ENCODE results near the gene GOLGA1.

DNA sequence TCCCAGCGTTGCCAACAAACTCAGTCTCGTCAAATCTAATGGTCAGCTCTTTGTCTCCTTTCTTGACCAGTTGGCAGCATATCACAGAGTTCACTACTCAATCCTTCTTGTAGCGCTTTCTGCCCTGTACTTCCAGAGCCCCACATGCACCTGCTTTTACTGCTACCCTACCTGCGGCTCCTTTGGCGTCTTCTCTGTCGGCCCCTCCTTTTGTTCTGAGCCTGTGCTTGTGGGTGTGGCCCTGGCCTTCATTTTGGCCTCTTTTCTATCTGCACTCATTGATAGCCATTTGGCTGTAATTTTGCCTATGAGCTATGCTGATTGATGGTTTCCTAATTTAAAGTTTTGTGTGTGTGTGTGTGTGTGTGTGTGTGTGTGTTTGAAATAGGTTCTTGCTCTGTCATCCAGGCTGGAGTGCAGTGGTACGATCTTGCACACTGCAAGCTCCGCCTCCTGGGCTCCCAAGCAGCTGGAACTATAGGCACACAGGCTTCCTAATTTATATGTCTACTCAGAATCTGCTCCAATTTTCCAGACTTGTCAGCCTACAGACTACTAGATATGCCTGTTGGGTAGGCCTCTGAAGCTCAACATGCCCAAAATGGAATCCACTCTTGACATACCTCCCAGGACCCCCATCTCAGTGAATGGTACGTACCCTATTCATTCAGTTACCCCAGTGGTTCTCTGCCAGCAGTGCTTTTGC, 46.7 kb downstream of the GOLGA1 start:
- TF ChIP-seq, protein P1, sequence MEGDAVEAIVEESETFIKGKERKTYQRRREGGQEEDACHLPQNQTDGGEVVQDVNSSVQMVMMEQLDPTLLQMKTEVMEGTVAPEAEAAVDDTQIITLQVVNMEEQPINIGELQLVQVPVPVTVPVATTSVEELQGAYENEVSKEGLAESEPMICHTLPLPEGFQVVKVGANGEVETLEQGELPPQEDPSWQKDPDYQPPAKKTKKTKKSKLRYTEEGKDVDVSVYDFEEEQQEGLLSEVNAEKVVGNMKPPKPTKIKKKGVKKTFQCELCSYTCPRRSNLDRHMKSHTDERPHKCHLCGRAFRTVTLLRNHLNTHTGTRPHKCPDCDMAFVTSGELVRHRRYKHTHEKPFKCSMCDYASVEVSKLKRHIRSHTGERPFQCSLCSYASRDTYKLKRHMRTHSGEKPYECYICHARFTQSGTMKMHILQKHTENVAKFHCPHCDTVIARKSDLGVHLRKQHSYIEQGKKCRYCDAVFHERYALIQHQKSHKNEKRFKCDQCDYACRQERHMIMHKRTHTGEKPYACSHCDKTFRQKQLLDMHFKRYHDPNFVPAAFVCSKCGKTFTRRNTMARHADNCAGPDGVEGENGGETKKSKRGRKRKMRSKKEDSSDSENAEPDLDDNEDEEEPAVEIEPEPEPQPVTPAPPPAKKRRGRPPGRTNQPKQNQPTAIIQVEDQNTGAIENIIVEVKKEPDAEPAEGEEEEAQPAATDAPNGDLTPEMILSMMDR (conservative IDR thresholded peaks at IDR 0.05 in 1 of 2, IDR thresholded peaks at IDR 0.05 in 1 of 2; ENCODE audit: extremely low read depth in 1 of 2, insufficient read depth in 1 of 2, low read depth in 1 of 2, low read length in 2 of 2): no peak
- TF ChIP-seq EZH2 (IDR thresholded peaks at IDR 0.05; ENCODE audit: borderline replicate concordance, low read length): no peak
